NCI-H82 treated with DMSO at 0.1 percent for 48 hours (cell line): ENCODE results near the gene SLC36A1.
"Not testable (repeated sequence)": the region's sequence is repeated elsewhere in the genome, so short reads cannot be mapped to it uniquely, and the experiment has no call there.

Experiments used
- DNase-seq: peaks from one replicate; lab custom pipeline; 2025; ENCODE audit not compliant: unreplicated experiment; lab: John Stamatoyannopoulos, UW

The SLC36A1 gene

GRCh38 chr5:151483176-151483575 lies 35.8 kb downstream of the SLC36A1 start:
- DNase-seq = no peak

DNA sequence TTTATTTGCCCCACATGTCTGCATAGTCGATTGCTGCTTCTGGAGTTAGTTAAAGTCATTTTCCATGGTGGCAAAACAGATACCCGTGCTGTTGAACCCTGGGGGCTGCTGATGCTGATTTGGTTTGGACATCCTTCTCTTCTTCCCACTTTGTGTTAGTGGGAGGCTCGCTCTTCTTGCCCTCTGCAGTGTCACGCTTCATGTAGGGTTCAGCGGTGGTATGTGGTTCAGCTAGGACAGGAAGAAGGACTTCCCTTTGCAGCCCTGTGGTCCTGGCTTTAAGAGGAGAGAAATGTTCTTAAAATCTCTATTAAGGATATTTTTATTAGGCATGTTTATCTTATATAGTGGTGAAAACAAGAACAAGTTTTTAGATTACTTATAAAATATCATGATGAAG lies 36.2 kb downstream of the SLC36A1 start:
- DNase-seq = no peak

DNA sequence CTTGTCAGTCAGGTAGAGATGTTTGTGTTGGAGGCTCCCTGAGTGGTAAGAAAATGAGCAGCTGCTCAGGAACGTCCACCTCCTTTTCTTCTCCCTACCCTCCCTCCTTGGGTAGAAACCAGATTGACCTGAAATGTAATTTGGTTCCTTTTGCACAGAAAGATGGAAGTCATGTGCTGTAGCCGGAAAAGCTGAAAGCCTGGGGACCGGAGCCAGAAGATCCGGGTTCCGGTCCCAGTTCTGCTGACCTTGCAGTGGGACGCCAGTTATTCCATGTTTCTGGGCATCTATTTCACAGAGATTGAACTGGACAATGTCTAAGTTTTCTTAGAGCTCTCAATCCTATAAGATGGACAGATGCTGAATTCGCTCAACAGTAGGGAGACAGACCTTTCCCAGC lies 40.1 kb downstream of the SLC36A1 start:
- DNase-seq = no peak

- DNase-seq = no peak
These were observed 43.2 kb downstream of the SLC36A1 start for GRCh38 chr5:151490627-151491026.

GRCh38 chr5:151491062-151491461 lies 43.7 kb downstream of the SLC36A1 start:
- no peak for DNase-seq

DNA sequence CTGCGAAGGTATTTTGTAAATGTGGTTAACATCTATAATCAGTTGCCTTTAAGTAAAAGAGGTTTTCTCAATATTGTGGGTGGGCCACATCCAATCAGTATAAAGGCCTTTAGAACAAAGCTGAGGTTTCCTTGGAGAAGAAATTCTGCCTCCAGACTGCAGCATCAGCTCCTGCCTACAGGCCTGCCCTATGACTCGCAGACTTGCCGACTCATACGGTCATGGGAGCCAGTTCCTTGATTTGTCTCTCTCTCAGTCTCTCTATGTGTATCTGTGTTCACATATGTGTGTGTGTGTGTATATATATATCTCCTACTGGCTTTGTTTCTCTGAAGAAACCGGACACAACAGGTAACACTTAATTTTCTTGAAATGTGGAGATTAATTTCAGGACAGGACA lies 45.3 kb downstream of the SLC36A1 start:
- no peak for DNase-seq

DNA sequence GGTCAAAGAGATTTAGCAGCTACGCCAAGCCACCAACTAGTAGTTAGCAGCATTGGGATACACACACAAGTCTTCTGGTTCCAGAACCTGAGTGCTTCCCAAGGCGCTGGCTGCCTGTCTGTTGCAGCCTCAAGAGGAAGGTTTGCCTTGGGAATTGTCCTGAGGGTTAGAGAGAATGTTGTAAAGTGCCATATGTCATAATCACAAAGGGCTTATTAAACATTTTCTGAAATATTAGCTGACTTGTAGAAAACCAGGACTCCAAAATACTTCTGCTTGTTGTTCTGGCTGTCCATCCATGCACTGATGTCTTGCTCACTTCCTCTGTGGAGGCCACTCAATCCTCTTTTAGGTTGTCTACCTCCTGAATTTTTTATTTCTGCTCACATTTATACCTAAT lies 46.3 kb downstream of the SLC36A1 start:
- DNase-seq = no peak

GRCh38 chr5:151495320-151495719 lies 47.9 kb downstream of the SLC36A1 start:
- no peak for DNase-seq

- no peak for DNase-seq
These were observed 48.7 kb downstream of the SLC36A1 start for GRCh38 chr5:151496041-151496484.

DNA sequence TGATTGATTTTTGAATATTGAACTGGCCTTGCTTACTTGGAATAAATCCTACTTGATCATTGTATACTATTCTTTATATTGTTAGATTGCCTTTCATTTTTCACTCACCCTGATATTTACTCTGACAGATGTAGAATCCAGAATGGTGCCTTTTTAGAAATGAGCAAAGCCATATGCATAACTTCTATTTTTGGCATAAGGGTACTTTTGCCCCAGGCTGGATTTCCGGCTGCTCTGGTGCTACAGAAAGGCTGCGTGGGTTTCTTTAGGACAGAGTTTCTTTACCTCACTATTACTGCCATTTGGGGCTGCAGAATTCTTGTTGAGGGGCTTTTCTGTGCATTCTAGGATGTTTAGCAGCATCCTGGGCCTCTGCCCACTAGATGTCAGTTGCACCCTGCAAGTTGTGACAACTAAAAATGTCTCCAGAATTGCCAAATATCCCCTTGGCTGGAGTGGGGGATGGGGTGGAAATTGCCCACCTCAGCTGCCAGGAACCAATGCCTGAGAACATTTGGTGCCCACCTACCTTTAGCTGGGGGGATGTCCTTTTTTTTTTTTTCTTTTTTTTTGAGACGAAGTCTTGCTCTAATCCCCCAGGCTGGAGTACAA lies 50.1 kb downstream of the SLC36A1 start:
- no peak for DNase-seq

- no peak for DNase-seq
These were observed 51.2 kb downstream of the SLC36A1 start for GRCh38 chr5:151498395-151499155.

DNA sequence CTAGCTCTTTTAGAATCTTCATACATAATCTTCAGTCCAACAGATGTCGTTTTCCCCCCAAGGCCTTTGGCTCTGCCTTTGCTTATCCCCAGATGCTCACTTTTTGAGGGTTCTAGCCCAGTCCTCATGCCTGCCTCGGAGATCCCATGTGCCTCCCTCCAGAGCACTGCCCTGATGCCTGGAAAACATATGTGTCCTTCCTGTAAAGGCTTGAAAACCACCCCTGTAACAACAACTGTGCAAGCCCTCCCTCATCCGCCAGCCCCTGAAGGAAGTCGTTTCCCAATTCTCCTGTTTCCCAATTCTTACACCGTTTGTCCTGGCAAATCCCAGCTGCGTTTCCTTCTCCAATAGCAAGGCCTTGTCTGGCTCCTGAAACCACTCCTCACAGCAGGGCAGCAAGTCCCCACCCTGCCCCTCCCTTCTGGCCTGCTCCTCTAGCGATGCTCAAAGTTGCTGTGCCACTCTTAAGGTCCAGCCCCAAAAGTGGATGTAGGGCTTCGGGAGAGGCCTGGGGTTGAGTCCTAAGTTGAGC lies 52.2 kb downstream of the SLC36A1 start:
- DNase-seq = no peak

GRCh38 chr5:151504006-151504405 lies 56.6 kb downstream of the SLC36A1 start:
- DNase-seq = no peak

GRCh38 chr5:151508308-151508707 lies 60.9 kb downstream of the SLC36A1 start:
- DNase-seq = not testable (repeated sequence)

GRCh38 chr5:151509231-151509630 lies 61.8 kb downstream of the SLC36A1 start:
- no peak for DNase-seq

GRCh38 chr5:151509836-151510235 lies 62.4 kb downstream of the SLC36A1 start:
- no peak for DNase-seq

GRCh38 chr5:151517122-151517920 lies 69.9 kb downstream of the SLC36A1 start:
- DNase-seq = no peak

DNA sequence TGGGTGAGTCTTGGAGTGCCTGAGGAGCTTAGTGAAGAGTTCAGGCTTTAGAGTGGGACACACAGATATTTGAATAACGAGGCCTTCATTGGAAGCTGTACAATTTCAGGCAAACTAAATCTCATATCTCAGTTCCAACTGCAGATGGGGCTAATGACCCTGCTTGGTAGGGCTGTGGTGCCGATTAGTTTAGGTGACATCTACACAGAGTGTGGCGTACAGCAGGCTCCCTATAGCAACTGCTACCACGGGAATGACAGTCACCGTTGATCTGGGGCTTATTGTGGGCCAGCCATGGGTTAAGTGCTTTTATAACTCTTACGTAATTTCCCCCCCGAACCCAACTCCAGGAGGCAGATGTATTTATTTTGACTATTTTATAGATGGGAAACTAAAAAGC lies 72.9 kb downstream of the SLC36A1 start:
- DNase-seq = no peak

DNA sequence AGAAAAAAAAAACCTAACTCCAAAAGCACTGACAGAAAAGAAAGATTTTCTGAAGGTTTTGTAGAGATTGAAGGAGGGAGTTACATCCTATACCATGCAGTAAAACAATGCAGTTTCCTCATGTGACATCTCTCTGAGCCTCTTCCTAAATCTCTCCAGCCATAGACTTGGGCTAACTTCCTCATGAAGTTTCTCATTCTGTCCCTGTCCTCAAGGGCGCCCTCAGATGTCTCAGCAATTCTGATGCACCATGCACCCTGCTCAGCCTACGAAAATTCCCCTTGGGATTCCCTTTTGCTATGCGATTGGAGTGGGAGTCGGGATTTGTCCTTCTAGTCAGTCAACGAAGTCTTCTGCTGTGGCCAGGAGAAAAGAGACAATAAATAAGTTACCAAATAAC lies 74.8 kb downstream of the SLC36A1 start:
- DNase-seq = no peak

GRCh38 chr5:151523335-151523734 lies 75.9 kb downstream of the SLC36A1 start:
- DNase-seq = peak; percentile 40

GRCh38 chr5:151528153-151528552 lies 80.8 kb downstream of the SLC36A1 start:
- no peak for DNase-seq

- DNase-seq = no peak
These were observed 81.6 kb downstream of the SLC36A1 start for GRCh38 chr5:151528996-151529395.
